SIG-M5 treated with dmso at 0.1 percent for 504 hours (cell line): ENCODE data around the gene ACADS.

ENCODE experiments used
- DNase-seq: peaks from one replicate; lab custom pipeline; 2025; ENCODE audit not compliant: unreplicated experiment; lab: John Stamatoyannopoulos, UW

The ACADS gene

GRCh38 chr12:120754792-120755191, 29.2 kb downstream of the ACADS start:
- no peak for DNase-seq

- no peak for DNase-seq
Observed at GRCh38 chr12:120755269-120755668, 29.6 kb downstream of the ACADS start.

DNA sequence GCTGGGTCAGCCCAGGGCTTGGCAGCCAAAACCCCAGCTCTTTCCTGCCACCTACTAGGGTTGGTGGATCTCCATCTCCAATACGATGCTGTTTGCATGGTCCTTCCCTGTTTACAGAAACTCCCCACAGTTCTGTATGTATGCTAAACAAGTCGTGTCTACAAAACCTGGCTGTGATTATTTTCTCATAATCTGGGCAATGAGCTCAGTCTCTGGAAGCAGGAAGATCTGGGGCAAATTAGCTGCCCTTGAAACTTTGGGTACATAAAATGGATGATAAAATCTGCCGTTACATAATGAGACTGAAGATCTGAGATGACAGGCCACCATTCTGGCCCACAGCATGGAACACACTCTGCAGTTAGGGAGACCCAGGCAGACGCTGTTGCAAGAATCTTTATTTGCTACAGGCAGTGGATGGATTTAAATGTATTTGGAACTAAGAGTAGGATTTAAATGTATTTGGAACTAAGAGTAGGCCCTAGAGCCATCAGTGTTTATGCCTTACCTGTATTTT, 31.7 kb downstream of the ACADS start:
- no peak for DNase-seq

DNA sequence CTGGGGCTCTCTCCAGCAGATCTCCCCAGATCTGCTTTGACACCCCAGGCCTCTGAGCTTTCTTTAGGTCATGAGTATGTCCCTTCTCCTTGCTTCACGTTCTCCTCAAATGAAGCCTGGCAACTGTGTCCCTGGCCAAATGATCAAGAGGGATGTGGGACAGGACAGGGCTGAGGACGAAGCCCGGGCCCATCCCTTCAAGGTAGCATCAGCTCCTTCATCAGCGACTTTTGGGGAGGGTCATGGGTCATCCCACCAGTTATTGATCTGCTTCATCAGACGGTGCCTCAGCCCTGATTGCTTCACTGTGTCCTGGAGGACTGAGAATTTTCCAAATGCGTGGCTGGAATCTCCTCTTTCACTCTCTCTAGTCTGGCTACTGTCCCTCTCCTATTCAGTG, 32.3 kb downstream of the ACADS start:
- DNase-seq = no peak

DNA sequence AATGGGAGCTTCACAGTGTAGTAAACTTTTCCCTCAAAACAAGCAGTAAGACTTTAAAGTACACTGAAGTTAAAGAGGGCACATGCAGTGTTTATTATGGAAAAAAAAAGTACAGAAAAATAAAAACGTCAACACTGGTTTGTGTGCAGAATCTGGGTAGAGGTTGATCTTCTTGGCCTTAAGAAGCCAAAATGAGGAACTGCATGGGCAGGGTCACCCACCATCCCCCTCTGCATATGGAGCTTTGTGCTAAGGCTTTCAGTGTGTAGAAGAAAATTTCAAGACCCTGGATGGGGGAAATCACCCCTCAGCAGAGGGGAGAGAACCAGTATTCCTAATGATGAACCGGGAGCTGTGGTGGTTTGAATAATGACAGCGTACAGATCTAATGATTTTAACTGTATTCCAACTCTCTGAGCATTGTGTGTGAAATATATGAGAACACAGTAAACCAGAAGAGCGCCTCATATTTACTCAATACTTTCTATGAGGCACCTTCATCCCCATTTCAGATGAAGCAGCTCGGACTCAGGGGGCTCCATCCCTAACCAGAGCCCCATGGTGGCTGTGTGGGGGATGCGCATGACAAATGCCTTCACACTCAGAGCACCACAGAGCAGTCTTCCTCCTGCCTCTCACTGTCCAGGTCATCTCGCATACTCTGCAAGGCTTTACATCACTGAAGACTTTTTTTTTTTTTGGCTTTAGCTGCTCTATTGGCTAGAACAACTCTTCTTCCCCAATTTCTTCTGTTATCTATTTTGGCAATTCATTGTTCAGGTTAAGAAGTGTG, 33.4 kb downstream of the ACADS start:
- no peak for DNase-seq

- no peak for DNase-seq
Observed at GRCh38 chr12:120759591-120760348, 34.1 kb downstream of the ACADS start.

GRCh38 chr12:120760349-120761254, 35.0 kb downstream of the ACADS start:
- DNase-seq = peak; percentile 39

- no peak for DNase-seq
Observed at GRCh38 chr12:120761519-120761934, 35.9 kb downstream of the ACADS start.

DNA sequence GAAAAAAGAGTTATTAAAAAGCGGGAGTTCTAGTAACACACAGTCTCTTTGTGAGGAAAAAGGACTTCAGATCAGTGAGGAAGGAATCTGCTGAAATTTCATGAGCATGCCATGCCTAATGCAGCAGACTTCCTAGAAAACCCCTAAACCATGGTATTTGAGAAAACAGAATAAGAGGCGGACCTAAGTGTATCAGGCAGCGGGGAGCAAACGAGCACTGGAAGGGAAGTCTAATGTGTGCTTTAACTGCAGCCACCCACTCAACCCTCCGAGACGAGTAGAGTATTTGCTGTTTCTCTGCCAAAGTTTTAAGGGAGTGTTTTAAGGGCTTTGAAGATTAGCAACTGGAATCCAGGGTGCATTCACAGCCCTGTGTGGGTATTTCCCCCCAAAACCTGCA, 36.5 kb downstream of the ACADS start:
- no peak for DNase-seq

DNA sequence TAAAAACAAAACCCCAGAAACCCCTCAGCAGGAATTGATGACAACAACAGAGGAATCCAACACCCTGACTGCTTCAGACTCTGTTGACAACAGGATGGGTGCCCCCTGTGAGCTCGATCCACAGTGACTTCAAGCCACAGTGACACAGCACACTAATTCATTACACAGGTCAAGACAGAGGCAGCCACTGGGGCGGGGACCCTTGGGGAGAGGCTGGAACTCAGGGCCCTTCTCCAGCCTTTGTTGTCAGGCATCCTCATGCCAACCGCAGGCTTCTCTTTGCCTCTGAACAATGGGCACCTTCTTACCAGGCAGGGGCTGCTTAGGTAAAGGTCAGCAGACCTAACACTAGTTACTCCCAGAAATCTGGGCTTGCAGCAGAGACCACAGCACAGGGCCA, 37.6 kb downstream of the ACADS start:
- DNase-seq = no peak

DNA sequence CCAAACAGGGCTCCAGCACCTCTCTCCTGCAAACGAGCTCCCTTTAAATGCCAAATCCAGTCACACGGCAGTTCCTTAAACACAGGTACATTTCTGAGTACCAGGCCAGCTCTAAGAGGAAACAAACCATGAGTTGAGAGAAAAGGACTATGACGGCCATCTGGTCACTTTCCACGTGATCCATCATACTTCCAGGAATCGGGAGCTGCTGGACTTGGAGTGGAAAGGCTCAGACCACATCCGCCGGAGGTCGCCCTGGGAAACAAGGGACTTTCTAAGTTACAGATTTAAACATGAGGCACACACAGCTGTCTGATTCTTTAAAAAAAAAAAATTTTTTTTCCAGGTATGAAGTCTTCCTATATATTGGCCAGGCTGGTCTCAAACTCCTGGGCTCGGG, 39.2 kb downstream of the ACADS start:
- DNase-seq = no peak

DNA sequence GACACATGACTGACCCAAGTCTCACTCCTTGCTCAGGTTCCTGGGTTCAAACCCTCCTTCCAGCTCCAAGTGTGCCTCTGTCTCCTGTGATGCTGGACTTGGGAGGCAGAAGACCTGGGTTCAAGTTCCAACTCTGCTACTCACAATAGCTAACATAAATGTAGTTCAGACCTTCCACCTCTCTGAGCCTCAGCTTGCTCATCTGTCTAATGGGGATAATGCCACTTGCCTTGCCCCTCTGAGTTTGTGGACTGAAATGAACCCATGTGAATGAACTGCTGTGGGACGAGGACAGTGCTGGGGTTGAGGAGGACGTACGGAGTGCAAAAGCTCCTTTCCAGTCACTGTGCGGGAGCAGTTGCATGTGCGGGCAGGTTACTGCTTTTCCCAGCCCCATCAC, 40.9 kb downstream of the ACADS start:
- DNase-seq = no peak

DNA sequence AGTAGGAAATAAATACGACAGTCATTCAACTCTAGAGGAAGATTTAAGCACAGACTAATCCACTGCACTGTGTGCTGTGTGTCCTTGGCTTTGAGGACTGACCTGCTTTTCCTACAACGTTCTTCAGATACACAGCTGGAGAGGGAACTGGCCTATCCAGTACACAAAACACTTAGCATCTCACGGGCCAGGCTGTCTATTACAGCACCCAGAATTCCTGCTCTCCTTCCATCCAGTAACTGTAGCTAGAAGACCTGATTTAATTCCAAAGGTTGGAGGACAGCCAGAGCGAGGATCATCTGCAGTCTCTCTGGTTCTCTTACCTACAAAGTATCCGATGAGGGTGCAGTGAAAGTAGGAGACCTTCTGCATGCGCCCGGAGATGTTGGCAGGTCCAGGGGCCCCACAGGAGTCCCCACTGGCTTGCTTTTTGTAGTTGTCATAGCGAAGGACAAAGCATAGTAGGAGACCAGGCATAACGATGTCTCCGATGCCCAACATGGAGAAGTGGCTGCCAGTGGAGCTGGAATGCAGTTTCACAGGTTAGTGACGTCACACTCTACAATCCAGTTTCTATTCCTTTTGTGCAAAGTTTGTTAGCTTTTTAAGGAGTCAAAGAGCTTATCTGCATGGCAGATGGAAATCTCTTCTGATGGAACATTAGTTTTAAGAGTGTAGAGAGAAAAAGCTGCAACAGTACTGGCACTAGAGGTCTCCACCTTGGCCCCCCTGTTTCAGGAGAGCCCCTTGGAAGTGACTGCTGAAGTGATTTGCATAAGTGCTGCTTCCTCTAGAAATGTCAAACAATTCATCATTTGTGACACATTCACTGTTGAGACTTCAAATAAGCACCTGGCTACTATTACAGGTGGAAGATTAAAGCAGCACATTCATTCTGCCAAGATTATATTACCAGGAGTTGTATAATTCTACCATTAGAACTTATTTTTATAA, 41.7 kb downstream of the ACADS start:
- no peak for DNase-seq

GRCh38 chr12:120771097-120771496, 45.5 kb downstream of the ACADS start:
- DNase-seq = no peak

GRCh38 chr12:120774169-120774916, 48.7 kb downstream of the ACADS start:
- DNase-seq = no peak

DNA sequence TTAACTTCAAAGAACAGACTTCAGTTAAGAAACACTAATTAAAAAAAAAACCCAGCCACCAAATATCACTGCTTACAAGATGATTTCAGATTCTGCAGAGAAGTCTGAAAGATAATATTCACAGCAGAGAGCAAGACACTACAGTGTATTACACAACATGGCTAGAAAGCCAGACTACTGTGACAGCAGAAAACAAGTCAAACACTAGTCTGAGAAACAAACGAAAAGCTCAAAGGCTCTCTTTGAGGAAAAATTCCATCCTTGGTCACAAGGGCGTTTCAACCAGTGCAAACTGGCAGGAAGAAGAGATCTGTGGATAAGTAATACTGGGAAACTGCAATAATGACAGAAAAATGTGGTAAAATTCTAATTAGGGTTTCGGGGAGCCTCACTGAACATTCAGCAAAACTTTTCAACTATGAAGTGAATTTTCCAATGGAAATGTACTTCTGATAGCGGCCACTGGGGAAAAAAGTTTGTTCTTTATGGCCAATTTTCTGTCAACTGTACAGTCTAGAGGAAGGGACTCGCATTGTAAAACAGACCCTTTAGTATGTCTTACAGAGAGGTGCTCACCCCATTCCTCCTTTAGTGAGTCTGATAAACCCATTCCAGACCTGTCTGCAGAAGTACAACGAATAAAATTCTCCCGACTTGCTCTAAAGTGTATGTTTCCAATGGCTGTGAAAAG, 50.4 kb downstream of the ACADS start:
- DNase-seq = no peak

DNA sequence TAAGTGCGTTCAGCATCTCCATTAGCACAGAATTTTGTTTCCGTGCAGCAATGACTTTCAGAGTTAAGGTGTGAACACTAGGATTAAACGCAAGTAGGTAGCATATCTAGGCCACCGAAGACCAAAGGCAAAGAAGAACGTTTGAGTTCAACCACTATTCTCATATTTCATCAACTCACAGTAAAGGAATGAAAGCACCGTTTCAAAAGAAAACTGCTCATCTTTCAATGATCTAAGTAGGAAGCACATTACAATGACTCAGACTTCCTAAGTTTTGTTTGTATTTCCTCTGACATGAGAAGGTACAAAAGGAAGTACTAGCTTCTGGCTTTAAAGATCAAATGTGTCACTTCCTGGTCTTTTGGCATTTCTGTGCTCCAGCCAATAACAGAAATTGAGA, 57.6 kb downstream of the ACADS start:
- DNase-seq = no peak

GRCh38 chr12:120784804-120785203, 59.2 kb downstream of the ACADS start:
- DNase-seq = no peak

DNA sequence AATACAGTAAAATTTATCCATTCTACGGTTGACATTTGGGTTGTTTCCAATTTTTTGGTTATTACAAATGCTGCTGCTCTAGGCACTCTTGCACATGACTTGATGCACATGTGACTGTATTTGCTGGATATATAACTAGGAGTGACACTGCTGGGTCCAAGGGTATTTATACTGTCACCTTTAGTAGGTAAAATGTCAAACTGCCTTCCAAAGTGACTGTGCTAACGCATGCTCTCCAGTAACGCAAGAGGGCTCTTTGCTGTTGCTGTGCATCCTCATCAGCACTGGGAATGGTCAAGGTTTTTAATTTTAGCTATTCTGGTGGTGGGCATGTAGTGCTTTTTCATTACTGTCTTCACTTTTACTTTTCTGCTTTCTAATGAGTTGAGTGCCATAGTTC, 62.3 kb downstream of the ACADS start:
- no peak for DNase-seq
